T-helper 2 cell (primary cell): ENCODE measurements around the gene VPS26C.
"Not testable (repeated sequence)": the region's sequence is repeated elsewhere in the genome, so short reads cannot be mapped to it uniquely, and the experiment has no call there.

ENCODE experiments used
- DNase-seq, 5 experiments: peaks; one replicate each; pipeline versions ENCODE4 v3.0.0 to v3.0.0-alpha.2; 2012 to 2022

Gene VPS26C

DNA sequence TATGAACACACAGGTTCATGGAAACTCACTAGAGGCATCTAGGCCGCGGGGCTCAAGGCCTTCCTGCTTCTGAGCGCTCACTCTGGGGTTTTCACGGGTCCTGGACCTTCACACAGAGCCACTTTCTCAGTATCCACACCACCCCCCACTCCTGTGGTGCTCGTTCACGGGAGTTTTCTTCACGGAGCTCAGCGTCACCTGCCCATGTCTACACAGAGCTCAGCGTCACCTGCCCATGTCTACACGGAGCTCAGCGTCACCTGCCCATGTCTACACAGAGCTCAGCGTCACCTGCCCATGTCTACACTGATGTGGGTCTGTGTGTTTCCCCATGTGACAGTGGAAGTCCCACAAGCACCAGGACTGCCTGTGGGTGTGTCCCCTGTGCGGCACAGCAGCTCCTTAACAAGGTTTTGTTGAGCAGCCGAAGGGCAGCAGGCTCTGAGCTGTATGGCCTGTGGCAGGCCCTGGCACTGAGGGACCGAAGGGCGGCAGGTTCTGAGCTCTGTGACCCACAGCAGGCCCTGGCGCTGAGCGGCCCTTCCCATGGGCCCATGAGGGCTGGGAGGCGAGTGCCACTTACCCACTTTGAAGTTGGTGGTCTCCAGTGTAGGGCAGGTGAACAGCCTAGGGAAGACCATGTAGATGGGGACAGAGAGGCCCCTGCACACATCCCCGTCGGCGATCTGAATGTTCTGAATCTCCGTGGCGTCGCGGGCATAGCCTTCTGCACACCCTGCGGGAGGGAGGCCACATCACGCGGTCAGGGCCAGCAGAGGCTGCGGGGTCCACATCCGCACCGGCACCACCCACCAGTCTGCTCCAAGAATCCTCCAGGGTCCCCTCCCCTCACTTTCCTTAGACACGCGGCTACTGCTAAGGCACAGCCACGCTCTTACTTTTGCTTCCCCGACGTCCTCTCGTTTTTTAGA, 39.8 kb downstream of the VPS26C start:
- no peak for DNase-seq

DNA sequence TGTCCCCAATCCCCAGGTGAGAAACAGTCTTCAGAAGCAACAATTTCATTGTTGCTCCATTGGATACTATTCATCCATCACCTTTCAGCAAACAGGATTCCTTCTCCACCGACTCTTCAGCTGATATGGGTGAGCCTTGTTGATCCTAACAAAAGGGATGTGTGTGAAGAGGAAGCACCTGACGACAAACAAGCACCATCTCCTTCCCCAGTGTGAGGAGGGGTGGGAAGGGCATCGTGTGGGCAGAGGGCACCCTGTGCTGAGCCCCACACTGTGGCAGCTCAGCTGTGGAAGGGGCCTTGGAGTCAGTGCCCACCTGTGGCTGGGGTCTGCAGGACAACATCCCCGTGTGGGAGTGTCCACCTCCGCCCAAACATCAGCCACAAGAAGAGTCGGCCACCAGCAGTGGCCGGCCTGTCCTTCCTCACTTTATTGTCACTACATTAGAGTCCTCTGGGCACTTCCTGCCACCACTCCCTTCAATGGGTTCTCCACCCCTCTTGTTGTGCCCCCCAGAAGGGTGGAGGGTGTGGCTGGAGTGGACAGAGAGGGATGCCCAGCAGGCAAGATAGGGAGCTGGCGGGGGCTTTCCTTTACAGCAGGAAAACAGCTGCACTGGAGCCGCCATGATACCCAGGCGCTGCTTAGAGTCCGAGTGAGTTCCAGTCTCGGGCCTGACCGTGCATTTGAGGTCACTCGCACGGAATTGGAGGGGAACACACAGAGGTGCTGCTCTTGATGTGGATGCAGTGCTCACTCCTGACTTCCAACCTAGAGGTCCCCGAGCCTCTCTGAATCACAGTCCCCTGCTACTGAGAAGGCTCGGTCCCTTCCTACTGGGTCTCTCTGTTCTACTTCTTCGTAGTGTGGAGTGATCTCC, 40.9 kb downstream of the VPS26C start:
- no peak for DNase-seq

- peak in 2 of 5 experiments; percentile 54 to 58 for DNase-seq
These were observed 42.0 kb downstream of the VPS26C start for GRCh38 chr21:37224861-37225839.

DNA sequence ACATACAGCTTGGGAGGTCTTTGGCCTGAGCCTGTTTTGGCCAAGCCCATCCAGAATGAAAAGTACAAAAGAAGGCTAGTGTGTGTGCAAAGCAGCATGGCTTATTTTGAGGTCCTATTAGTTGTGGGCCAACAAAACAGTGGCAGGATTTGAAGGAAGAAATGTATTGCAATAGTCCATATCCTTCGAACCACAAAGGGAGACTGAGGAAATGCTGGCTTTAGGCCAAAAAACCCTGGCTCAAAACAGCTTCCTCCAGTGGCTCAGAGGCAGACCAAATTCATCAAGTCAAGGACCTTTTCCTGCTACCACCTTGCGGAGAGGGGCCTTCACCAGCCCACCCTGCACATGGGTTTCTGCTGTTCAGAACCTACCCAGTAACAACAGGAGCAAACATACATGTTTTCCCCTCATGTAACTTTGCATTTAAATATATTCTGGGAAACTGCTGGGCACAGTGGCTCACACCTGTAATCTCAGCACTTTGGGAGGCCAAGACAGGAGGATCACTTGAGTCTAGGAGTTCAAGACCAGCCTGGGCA, 43.3 kb downstream of the VPS26C start:
- no peak for DNase-seq

DNA sequence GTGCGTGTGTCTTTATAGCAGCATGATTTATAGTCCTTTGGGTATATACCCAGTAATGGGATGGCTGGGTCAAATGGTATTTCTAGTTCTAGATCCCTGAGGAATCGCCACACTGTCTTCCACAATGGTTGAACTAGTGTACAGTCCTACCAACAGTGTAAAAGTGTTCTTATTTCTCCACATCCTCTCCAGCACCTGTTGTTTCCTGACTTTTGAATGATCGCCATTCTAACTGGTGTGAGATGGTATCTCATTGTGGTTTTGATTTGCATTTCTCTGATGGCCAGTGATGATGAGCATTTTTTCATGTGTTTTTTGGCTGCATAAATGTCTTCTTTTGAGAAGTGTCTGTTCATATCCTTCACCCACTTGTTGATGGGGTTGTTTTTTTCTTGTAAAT, 44.9 kb downstream of the VPS26C start:
- not testable (repeated sequence) for DNase-seq

DNA sequence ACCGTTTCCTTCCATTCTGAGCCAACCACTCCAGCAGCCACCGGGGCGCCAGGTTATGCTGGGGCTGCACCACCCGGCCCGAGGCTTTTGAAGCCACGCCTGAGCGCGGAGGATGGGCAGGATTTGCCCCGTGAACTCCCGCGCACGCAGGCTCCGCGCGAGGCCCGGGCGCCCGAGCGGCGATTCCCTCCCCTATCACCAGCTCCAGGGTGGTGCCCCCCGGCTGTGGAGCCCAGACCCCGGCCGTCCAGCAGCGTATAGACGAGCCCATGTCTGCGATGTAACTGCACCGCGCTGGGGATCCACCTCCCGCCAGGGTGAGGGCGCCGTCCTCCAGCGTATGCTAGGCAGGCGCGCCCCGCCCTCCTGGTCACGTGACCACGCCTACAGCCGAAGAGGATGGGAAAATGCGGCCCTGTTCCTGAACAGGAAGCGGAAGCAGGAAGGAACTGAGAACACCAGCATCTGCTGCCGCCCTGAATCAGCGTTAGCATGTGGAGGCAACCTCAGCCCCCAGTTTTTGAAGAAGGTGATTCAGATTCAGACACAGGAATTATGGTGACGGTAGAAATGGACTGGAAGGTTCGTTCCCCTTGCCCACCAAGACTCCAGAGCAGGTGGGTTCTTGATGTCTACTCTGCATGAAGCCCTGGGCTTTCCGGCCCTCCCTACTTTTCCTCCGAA, 46.0 kb downstream of the VPS26C start:
- peak; percentile 77 to 94 (median 89) for DNase-seq

DNA sequence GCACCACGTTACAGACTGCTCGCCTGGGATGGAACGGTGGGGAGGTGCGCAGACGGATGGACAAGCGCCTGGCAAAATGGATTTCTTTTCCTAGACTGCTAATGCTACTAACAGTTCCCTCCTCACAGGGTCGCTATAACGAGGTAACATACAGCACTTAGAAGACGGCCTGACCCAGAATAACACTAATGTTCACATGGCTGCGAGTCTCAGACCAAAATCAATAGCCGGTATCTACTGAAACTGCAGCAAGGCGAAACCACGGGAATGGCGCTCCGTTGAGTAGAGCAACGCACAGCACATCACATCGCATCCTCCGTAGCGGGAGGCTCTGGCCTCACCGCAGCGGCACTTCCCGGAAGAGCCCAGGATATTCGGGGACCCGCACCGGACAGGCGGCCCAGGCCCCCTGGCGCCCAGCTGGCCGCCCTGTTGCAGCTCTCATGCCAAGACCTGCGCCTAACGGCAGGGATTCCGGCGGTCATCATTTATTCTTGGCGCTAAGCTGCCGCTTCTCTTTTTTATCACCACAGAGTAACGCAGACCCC, 46.6 kb downstream of the VPS26C start:
- DNase-seq, result peak in 3 of 5 experiments; percentile 17 to 63 (median 37)

DNA sequence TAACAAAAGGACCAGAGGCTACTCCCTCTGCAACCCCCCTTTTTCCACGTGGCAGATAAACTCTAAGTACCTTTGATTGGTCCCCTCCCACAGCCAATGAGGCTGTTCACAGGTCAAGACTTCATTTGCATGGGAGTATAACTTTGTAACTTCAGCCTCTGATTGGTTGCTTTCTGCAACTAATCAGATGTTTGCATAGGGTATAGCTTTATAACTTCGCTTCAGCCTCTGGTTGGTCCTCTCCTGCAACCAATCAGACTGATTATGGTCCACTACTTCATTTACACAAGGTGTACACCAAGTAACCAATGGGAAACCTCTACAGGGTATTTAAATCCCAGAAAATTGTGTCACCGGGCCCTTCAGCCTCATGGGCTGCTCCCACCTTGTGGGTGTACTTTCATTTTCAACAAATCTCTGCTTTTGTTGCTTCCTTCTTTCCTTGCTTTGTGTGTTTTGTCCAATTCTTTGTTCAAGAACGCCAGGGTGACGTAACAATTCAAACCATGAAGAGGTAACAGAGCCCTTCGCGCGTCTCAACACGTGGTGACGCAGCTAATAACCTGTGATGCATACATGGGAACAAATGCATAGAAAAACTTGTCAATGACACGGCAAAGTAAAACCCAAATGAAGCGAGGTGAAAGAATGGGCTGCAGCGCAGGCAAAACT, 47.2 kb downstream of the VPS26C start:
- peak in 2 of 5 experiments; percentile 17 to 58 for DNase-seq

DNA sequence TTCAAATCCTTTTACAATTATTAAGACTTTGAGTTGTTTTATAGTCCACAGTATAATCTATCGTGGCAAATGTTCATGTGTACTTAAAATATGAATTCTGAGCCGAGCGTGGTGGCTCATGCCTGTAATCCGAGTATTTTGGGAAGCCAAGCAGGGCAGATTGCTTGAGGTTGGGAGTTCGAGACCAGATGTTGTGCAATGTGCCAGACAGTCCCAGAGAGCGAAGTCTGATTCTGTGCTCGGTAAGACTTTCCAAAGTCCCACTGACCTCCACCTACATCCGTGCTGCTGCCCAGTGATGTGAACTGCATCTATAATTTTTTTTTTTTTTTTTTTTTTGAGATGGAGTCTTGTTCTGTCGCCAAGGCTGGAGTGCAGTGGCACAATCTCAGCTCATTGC, 52.2 kb downstream of the VPS26C start:
- DNase-seq, result no peak

DNA sequence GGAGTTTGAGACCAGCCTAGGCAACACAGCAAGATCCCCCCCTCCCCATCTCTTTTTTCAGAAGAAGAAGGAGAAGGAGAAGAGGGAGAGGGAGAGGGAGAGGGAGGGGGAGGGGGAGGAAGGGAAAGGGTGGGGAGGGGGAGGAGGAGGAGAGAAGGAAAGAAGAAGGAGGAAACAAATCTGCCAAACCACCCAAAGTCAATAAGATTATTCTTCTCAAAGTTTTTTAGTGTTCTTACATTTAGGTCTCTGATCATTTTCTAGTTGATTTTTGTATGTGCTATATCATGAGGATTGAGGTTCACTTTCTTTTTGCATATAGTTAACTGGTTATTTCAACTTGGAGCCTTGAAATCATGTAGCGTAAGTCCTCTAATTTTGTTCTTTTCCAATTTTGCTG, 56.3 kb downstream of the VPS26C start:
- no peak for DNase-seq

GRCh38 chr21:37210130-37210529, 57.0 kb downstream of the VPS26C start:
- no peak for DNase-seq

GRCh38 chr21:37208741-37209225, 58.4 kb downstream of the VPS26C start:
- no peak for DNase-seq

DNA sequence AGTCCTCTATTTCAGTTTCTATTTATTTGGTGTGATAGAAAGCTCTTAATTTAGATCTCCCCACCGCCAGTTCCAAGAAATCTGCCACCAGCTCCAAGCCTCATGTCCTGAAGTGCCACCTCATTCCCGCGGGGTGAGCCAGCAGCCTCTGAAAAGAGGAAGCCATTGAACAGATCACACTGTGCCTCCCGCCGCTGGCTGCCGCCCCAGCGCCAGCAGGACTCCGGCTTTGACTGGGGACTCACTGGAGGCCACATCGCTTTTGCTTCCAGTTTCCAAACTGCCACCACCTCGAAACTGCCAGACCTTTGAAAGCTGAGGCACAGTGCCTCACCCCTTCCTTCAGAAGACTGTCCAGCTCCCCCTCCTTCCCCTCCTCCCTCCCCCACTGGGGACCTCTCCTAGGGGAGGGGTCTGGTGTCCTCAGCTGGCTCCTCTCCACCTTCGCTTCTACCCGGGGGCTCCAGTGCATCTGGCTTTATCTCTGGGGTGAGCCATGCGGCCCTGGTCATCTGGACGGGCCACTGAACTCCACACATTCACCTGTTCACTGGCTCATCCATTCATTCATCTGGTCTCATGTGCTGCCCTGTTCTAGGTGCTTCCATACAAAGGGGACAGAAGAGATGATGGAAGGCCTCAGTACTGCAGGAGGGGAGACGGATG, 58.9 kb downstream of the VPS26C start:
- DNase-seq, result no peak

DNA sequence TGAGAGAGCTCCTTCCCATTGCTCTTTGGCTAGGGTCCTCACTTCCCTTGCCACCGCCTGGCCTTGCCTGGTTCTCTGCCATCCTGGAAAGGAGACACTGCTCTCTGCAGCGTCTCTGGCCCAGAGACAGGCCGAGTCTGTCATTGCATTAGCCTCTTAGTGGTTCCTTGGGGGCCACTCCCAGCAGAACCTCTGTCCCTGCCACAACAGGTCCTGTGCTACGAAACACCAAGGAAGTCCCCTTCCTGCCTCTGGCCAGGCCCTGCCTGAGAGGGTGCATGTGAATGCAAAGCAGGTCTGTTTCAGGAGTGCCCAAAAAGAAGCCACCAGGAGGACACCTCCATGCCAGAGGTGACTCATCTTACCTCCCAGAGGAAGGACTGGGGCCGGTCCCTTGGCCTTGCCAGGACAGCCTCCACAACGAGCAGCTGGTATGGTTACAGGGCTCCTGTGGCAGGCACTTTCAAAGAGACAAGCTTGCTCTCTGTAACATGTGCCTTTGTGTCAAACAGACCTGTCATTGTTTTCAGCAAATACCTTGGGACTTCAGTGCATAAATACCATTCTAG, 59.6 kb downstream of the VPS26C start:
- no peak for DNase-seq

- DNase-seq, result no peak
These were observed 60.6 kb downstream of the VPS26C start for GRCh38 chr21:37206496-37206895.

DNA sequence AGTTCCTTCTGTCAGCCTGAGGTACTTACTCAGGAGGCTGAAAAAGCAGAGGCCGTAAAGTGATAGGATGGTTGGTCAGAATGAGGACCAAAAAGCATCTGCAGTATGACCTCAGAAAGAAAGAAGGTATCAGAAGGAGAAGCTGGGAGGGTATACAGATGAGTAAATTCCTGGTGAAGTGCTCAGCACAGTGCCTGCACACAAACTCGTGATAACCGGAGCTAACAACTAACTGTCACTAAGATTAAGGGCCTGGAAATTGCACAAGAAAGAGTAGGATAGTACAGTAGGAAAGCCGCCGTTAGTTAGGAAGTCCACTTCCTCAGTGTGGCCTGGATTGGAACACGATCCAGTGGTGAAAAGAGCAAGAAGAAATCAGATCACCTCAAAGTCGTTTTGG, 62.6 kb downstream of the VPS26C start:
- no peak for DNase-seq

DNA sequence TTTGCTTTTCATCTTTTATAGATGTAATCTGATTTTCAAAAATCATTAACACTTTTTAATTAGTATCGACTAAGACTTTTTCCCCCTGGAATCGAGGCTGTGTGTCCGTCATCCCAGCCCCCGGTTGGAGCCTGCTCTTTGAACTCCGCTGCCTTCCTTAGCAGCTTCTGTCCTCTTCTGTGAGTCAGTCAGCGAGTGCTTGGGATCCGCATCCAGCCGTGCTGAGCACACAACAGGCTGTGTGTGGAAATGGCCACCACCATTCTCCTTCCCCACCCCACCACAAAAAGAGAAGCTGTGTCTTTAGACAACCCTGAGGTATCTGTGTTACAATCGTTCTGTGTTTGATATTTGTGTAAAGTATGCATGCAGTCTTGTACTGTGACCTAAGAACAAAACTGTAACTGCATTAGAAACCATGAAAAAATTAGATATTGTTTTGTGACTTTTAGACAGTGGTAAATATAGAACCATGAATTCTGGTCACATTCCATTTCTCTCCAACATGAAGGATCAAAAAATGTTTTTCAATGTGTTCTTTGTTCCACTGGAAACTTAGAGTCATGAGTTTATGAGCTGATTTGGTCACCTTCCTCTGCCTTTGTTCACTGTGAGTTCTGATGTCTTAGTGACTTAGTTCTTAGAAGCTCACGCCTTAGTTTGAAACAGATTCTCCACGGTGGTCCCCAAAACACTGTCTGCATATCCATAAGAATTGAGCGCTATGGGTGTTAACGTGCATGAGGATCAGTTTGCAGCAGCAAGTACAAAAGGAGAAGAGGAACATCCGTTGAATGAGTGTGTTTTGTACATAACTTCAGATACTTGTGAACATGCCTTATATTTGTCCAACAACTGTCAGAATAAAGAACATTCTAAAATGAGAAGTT, 64.7 kb downstream of the VPS26C start:
- no peak for DNase-seq
